GM20431 (cell line): ENCODE measurements around the gene SIPA1L3.

Experiments
- in situ Hi-C: fragments of 300-500 bp; cut with MseI, MboI; formaldehyde crosslinking; loops from one replicate; pipeline ENCODE4 v1.15.0; 2020; ENCODE audit warnings: low sequenced_read_pairs; ENCODE audit not compliant: unreplicated experiment

The SIPA1L3 gene

GRCh38 chr19:37941782-37942515 is 34.9 kb downstream of the SIPA1L3 start:
- in situ Hi-C loops: no loop called here

DNA sequence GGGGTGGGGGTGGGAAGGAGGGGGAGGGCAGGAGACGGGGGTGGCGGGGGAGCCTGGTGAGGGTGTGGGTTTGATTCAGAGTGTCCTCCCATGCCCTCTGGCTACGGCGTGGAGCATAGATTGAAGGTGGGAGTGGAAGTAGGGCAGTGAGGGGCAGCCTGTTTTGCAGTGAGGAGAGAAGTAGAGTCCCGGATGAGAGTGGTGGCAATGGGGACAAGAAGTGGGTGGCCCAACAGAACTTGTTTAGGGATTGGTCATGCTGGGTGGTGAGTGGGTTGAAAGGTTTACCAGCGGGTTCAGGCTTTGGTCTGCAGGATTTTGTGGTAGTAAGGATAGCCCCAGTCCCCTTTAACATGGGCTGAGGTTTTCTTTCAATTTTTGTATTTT is 35.5 kb downstream of the SIPA1L3 start:
- in situ Hi-C loops: no loop called here

DNA sequence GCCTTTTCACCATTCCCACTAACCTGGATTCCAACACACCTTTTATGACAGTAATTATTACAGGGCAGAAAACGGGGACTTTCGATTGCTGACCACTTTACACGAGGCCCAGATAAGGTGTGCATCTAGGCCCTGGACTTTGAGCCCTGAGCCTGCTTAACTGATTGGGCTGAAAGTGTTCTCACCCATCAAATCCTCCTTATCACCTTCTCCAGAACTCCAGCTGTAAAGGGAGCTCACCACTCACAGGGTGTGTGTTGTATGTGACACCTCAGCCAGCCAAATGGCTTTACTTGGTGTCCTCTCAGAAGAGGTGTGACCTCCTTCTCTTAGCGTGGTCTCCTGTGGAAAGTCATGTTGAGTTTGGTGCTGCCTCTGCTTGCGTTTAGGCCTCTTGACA is 36.5 kb downstream of the SIPA1L3 start:
- in situ Hi-C loops: no loop called here

GRCh38 chr19:37946132-37946531 is 39.1 kb downstream of the SIPA1L3 start:
- in situ Hi-C loops: no loop called here

DNA sequence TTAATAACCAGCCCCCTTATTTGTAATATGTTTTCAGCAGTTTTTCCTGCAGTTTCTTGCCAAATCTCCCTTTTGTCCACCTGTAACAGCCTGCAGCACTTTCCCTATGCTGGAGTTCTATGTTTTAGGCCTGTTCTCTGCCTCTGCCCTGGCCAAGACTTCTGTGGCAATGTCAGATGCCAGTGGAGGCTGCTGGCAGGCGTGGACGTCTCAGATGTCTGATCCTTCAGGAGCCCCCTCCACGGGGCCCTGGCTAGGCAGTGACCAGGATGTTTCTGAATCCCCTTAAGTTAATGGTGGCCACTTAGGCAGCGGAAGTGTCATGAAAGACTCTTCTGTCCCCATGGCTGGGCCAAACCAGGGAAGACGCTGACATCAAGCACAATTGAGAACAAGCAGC is 40.8 kb downstream of the SIPA1L3 start:
- in situ Hi-C loops: no loop called here

DNA sequence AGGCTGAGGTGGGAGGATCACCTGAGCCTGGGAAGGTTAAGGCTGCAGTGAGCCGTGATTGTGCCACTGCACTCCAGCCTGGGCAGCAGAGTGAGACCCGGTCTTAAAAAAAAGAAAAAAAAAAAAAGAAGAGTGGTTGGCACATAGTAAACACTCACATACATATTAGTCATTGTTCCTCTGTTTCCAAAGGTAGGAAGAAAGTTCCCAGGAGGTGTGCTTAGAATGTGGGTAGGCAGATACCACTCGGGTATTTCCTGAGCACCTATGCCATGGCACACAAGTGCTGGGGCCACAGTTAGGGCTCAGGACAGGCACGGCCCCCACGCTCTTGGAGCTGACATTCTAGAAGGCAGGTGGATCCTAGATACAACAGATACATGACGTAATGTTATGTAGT is 41.4 kb downstream of the SIPA1L3 start:
- in situ Hi-C loops: no loop called here

GRCh38 chr19:37950471-37951175 is 43.6 kb downstream of the SIPA1L3 start:
- in situ Hi-C loops: no loop called here

GRCh38 chr19:37951816-37952210 is 44.8 kb downstream of the SIPA1L3 start:
- in situ Hi-C loops: no loop called here

DNA sequence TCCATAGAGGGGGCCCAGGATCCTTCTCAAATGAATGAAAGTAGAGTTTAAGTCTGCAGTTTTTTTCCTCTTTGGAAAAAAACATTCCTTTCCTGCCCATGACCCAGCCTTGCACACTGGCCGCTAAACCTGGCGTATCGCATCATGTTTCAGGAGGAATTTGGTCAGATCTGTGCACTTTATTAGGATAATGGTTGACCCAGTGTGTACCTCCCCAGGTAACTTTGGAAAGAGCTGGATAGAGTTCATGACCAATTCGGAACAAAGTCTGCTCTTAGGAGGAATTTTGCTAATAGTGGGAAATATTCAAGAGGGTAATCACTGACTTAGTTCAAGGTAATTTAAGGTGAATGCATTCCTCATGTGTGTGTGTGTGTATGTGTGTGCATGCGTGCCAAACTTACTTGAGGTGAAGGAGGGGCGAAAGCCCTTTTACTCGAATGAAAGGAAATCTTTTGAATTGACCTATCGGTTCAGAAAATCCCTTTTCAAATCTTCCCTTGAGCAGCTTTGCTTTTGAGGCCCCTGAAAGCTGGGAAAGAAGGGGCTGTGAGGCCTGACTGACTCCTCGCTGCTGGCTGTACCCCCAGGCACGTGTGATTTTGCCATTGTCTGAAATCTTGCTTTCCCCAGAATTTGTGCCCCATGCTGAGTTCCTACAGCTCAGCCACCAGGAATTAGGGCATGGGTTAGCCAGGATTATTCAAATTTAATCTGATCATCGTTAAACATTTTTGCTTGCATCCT is 46.3 kb downstream of the SIPA1L3 start:
- in situ Hi-C loops: no loop called here

DNA sequence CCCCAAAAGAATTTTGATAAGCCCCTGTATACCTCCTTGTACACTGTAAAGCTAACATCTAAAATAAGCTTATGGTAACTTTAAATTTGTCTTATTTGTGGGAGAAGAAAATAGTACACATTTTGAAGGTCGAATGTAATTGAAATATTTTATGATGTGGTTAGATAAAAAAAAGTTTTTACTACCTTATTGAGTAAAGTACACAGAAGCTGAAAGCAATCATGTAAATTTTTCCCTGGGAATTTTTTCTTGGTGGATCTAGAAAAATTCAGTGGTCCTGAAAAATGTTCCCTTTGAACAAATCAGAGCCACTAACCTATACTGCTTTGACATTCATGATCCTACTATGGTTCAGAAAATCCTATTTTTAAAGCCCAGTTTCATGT is 46.9 kb downstream of the SIPA1L3 start:
- in situ Hi-C loops: no loop called here

GRCh38 chr19:37954421-37954874 is 47.4 kb downstream of the SIPA1L3 start:
- in situ Hi-C loops: no loop called here

- in situ Hi-C loops: no loop called here
These were observed 49.0 kb downstream of the SIPA1L3 start for GRCh38 chr19:37955986-37956385.

DNA sequence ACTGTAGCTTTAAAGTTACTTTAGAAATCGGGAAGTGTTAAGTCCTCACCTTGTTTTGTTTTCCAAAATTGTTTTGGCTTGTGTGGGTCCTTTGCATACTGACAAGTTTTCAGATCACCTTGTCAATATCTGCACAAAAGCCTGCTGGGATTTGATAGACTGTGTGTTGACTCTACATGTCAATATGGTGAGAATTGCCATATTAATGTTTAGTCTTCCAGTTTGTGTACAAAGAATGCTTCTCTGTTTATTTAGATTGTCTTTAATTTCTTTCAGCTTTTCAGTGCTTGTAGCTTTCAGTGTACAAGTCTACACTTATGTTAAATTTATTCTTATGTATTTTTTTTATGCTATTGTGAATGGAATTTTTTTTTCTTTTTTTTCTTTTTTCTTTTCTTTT is 50.2 kb downstream of the SIPA1L3 start:
- in situ Hi-C loops: no loop called here

- in situ Hi-C loops: no loop called here
These were observed 52.7 kb downstream of the SIPA1L3 start for GRCh38 chr19:37959665-37960114.

DNA sequence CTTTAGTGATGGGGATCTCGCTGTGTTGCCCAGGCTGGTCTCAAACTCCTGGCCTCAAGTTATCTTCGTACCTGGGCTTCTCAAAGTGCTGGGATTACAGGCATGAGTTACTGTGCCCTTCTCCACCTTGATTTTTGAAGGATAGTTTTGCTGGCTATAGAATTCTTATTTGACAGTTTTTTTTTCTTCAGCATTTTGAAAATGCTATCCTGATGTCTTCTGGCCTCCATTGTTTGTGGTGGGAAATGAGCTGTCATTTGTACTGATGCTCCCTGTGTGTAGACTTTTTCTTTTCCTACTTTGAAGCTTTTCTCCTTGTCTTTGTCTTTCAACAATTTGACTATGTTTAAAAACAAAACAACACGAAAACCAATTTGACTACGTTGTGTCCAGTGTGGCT is 54.2 kb downstream of the SIPA1L3 start:
- in situ Hi-C loops: no loop called here

- in situ Hi-C loops: no loop called here
These were observed 56.4 kb downstream of the SIPA1L3 start for GRCh38 chr19:37963190-37963936.

DNA sequence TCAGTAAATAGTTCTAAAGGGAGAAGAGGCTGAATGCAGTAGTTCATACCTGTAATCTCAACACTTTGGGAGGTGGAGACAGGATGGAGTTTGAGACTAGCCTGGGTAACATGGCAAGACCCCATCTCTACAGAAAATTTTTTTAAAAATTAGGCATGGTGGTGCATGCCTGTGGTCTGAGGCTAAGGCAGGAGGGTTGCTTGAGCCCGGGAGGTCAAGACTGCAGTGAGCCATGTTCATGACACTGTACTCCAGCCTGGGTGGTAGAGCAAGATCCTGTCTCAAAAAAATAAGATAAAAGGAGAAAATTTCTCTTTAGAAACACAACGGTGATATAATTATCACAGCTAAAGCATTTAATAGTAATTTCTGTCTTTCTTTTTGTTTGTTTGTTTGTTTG is 57.1 kb downstream of the SIPA1L3 start:
- in situ Hi-C loops: no loop called here

- in situ Hi-C loops: no loop called here
These were observed 59.2 kb downstream of the SIPA1L3 start for GRCh38 chr19:37966211-37966661.

DNA sequence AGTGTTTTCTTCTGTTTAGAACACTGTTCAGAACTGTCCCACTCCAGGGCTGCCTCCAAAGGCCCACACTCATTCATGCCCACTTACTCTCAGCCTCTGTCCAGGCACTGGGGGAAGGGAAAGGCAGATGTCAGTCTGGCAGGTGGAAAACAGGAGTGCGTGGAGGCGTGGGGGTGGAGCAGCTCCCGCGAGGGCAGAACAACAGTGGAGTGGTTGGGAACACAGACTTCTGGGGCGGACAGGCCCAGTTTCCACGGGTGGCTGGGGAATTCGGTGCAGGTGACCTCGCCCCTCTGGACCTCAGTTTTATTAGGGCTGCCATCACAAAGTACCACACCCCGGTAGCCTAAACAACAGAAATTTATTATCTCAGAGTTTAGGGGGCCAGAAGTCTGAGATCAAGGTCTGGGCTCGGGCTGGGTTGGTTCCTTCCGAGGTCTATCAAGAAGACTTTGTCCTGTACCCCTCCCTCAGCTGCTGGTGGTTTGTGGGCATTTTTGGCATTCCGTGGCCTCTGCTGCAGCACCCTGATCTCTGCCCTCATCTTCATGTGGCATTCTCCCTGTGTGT is 59.7 kb downstream of the SIPA1L3 start:
- in situ Hi-C loops: no loop called here

DNA sequence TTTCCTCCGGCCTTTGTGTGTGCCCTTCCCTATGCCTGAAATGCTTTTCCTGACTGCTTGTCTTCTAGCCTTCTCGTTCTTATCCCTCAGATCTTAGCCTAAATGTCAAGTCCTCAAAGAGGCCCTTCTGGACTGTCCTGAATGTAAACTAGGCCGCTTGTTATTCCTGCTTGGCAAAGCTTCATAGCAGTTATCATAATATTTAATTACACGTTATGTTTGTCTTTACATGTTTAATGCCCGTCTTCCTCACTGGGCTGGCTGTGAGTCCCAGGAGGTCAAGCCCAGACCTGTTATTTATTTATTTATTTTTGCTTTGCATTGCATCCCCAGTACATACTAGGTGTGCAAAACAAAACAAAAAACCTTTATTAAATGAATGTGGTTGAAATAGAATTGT is 62.7 kb downstream of the SIPA1L3 start:
- in situ Hi-C loops: no loop called here
